A673 (cell line): ENCODE results near the gene TMEM184B. TPM values are rescaled to one million over a fixed set of nuclear protein-coding genes. Genes with fewer than 3 reads are reported as not detected.

ENCODE experiments used
- BruUV-seq: library from RNA; stranded (reverse); fragments of 400-500 nt; replicated peaks from 2 replicates; lab custom pipeline; 2021; lab: Mats Ljungman, UMichigan
- CTCF ChIA-PET: fragments of 300-600 bp; sonication (Branson Sonifier 250); formaldehyde crosslinking; loops from one replicate; lab custom pipeline; 2022; ENCODE audit warnings: antibody characterized with exemption; lab: Charles Lee
- POLR2A ChIA-PET: fragments of 300-600 bp; sonication (Branson Sonifier 250); formaldehyde crosslinking; loops from one replicate; lab custom pipeline; 2022; ENCODE audit warnings: antibody characterized with exemption; ENCODE audit not compliant: low non-redundant PET; lab: Charles Lee
- DNase-seq: peaks from one replicate; pipeline ENCODE4 v3.0.0-alpha.2; 2015; ENCODE audit warnings: low spot score
- H3K27ac ChIP-seq: fragments of 200-600 bp; sonication (generic); 2 replicates; pipeline ENCODE4 v1.5.1; 2016; ENCODE audit warnings: mixed run types, low read depth, mild to moderate bottlenecking, mixed read lengths, antibody characterized with exemption, low read length; ENCODE audit not compliant: poor library complexity, severe bottlenecking
- H3K27me3 ChIP-seq: fragments of 200-600 bp; sonication (generic); replicated peaks from 2 replicates; pipeline ENCODE4 v1.6.1; 2017; ENCODE audit warnings: mixed run types, low read depth, mild to moderate bottlenecking, mixed read lengths, antibody characterized with exemption, low read length; ENCODE audit not compliant: insufficient read depth, poor library complexity
- H3K36me3 ChIP-seq: fragments of 200-600 bp; sonication (generic); 2 replicates; pipeline ENCODE4 v1.6.1; 2016; ENCODE audit warnings: mixed run types, mild to moderate bottlenecking, mixed read lengths, antibody characterized with exemption, low read length; ENCODE audit not compliant: insufficient read depth, poor library complexity, severe bottlenecking
- H3K4me1 ChIP-seq: fragments of 200-600 bp; sonication (generic); 2 replicates; pipeline ENCODE4 v1.6.1; 2017; ENCODE audit warnings: mixed run types, mild to moderate bottlenecking, mixed read lengths, antibody characterized with exemption, low read length; ENCODE audit not compliant: insufficient read depth, poor library complexity, severe bottlenecking
- H3K4me3 ChIP-seq: fragments of 200-600 bp; sonication (generic); 2 replicates; pipeline ENCODE4 v1.5.1; 2016; ENCODE audit warnings: low read depth, mixed run types, mild to moderate bottlenecking, mixed read lengths, low read length; ENCODE audit not compliant: poor library complexity, severe bottlenecking
- H3K9me3 ChIP-seq: fragments of 200-600 bp; sonication (generic); 2 replicates; pipeline ENCODE4 v1.6.1; 2016; ENCODE audit warnings: mixed run types, low read depth, mild to moderate bottlenecking, mixed read lengths, antibody characterized with exemption, low read length; ENCODE audit not compliant: poor library complexity, severe bottlenecking
- EZH2 ChIP-seq: fragments of 200-600 bp; sonication (generic); IDR thresholded peaks from 2 replicates; pipeline ENCODE4 v1.6.1; 2017; ENCODE audit warnings: borderline replicate concordance, low read depth, mild to moderate bottlenecking, mixed read lengths, antibody characterized with exemption, low read length; ENCODE audit not compliant: poor library complexity, severe bottlenecking
- intact Hi-C: fragments of 100-400 bp; cut with micrococcal nuclease; formaldehyde crosslinking; loops from one replicate; pipeline ENCODE4 v1.10.0; 2022; ENCODE audit not compliant: unreplicated experiment
- total RNA-seq: library from RNA; stranded (reverse); gene quantifications from 2 replicates; pipeline ENCODE4 v1.2.3, GENCODE V29; 2021
- TF ChIP-seq, protein P1 (sequence below): fragments of 300-800, 200-600 bp; sonication (generic); conservative IDR thresholded peaks from 2 replicates; pipeline ENCODE4 v1.5.1; 2017; ENCODE audit warnings: low read depth, mild to moderate bottlenecking, antibody characterized with exemption, low read length, moderate library complexity, mixed read lengths

The TMEM184B gene
- total RNA-seq, 1 experiment from 2014 or later: 50.9 TPM

DNA sequence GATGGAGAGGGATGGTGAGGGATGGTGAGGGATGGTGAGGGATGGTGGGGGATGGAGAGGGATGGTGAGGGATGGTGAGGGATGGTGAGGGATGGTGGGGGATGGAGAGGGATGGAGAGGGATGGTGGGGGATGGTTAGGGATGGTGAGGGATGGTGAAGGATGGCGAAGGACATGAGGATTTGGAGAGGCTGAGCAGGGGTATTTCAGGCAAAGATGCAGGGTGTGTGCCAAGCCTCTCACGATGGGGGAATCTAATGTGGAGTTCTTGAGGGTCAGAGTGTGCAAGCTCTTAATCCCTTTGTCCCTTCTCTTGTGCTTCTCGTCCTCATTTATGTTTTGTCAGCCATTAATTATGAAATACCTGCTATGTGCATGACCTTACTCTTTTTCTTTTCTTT lies 83.7 kb downstream of the TMEM184B start:
- no peak for DNase-seq
- Histone ChIP-seq H3K4me1 (no peaks in the 10 kb centered on the region), H3K4me3 (no peak overlapping the region), H3K9me3 (no peaks in the 10 kb centered on the region), H3K27ac (no peak overlapping the region), H3K27me3 (no peaks in the 10 kb centered on the region), H3K36me3 (no peaks in the 10 kb centered on the region)
- ChIA-PET POLR2A (no interaction called here), CTCF (no interaction called here)
- BruUV-seq: no TSS peak
- intact Hi-C loops: no loop called here
- TF ChIP-seq, protein P1, sequence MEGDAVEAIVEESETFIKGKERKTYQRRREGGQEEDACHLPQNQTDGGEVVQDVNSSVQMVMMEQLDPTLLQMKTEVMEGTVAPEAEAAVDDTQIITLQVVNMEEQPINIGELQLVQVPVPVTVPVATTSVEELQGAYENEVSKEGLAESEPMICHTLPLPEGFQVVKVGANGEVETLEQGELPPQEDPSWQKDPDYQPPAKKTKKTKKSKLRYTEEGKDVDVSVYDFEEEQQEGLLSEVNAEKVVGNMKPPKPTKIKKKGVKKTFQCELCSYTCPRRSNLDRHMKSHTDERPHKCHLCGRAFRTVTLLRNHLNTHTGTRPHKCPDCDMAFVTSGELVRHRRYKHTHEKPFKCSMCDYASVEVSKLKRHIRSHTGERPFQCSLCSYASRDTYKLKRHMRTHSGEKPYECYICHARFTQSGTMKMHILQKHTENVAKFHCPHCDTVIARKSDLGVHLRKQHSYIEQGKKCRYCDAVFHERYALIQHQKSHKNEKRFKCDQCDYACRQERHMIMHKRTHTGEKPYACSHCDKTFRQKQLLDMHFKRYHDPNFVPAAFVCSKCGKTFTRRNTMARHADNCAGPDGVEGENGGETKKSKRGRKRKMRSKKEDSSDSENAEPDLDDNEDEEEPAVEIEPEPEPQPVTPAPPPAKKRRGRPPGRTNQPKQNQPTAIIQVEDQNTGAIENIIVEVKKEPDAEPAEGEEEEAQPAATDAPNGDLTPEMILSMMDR: no peak
- TF ChIP-seq EZH2: no peak

DNA sequence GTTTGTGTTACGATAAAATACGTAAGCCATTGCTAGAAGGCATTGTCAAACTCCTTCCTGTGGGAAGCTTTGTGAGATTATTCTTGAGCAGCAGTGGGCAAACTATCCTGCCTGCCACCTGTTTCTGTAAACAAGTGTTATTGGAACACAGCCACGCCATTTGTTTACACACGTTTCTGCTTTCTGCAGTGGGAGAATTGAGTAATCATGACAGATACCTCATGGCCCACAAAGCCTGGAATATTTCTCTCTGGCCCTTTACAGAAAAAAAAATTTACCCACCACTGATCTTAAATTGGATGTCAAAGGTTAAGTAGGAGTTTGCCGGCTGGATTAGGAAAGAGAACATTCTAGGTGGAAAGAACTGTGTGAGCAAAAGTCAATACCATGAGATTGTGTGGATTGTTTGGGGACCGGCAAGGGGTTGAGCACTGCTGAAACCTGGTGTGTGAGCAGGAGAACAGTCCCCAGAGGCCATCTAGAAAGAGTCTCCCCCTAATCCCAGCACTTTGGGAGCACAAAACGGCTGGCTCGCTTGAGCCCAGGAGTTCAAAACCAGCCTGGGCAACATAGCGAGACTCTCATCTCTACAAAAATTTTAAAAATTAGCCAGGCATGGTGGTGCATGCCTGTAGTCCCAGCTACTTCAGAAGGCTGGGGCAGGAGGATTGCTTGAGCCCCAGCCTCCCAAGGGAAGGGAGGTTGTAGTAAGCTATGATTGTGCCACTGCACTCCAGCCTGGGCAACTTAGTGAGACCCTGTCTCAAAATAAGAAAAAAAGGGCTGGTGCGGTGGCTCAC lies 85.2 kb downstream of the TMEM184B start:
- Histone ChIP-seq H3K4me1 (no peaks in the 10 kb centered on the region), H3K4me3 (no peak overlapping the region), H3K36me3 (no peaks in the 10 kb centered on the region), H3K9me3 (no peaks in the 10 kb centered on the region), H3K27me3 (no peaks in the 10 kb centered on the region), H3K27ac (no peak overlapping the region)
- intact Hi-C loops: no loop called here
- no peak for TF ChIP-seq EZH2
- TF ChIP-seq, protein P1: no peak
- CTCF ChIA-PET: no interaction called here
- no TSS peak for BruUV-seq
- POLR2A ChIA-PET: no interaction called here
- DNase-seq: no peak

DNA sequence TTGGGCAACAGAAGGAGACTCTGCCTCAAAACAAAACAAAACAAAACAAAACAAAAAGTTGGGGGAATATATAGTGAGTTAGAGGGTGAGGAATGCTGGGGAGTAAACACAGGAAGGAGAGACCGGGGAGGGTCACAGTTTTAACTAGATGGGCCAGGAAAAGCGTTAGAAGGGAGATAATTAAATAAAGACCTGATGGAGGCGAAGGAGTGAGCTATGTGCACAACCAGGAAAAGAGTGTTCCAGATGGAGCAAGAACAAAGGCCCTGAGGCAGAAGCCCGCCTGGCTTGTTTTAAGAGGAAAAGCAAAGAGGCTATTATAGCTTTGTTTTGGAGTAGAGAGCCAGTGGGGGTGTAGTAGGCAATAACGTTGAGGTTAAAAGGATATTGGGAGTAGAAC lies 86.4 kb downstream of the TMEM184B start:
- ChIA-PET POLR2A (no interaction called here), CTCF (no interaction called here)
- no peaks in the 10 kb centered on the region for H3K9me3 ChIP-seq
- intact Hi-C loops: no loop called here
- TF ChIP-seq, protein P1: no peak
- no peak overlapping the region for H3K27ac ChIP-seq
- H3K4me3 ChIP-seq: no peak overlapping the region
- H3K27me3 ChIP-seq: no peaks in the 10 kb centered on the region
- BruUV-seq: no TSS peak
- DNase-seq: no peak
- H3K4me1 ChIP-seq: peaks cover under 1% of the 10 kb centered on the region
- H3K36me3 ChIP-seq: no peaks in the 10 kb centered on the region
